DMS53 (cell line): ENCODE measurements around the gene CD7.

Source experiments
- DNase-seq: peaks from one replicate; lab custom pipeline; 2025; lab: John Stamatoyannopoulos, UW

The CD7 gene

GRCh38 chr17:82314727-82315605 is 2.4 kb downstream of the CD7 start:
- no peak for DNase-seq

- DNase-seq, result no peak
These were observed 3.2 kb downstream of the CD7 start for GRCh38 chr17:82314012-82314726.

- DNase-seq, result no peak
These were observed 4.0 kb downstream of the CD7 start for GRCh38 chr17:82313195-82314011.

- DNase-seq, result no peak
These were observed 5.4 kb downstream of the CD7 start for GRCh38 chr17:82311971-82312370.

- no peak for DNase-seq
These were observed 6.5 kb downstream of the CD7 start for GRCh38 chr17:82310877-82311276.

GRCh38 chr17:82309656-82310570 is 7.5 kb downstream of the CD7 start:
- DNase-seq, result no peak

GRCh38 chr17:82305727-82306300 is 11.6 kb downstream of the CD7 start:
- no peak for DNase-seq

GRCh38 chr17:82304826-82305726 is 12.3 kb downstream of the CD7 start:
- DNase-seq, result no peak

GRCh38 chr17:82303944-82304808 is 13.2 kb downstream of the CD7 start:
- DNase-seq, result no peak

GRCh38 chr17:82302991-82303943 is 14.1 kb downstream of the CD7 start:
- no peak for DNase-seq

- DNase-seq, result no peak
These were observed 14.8 kb downstream of the CD7 start for GRCh38 chr17:82302568-82302963.

GRCh38 chr17:82301916-82302567 is 15.4 kb downstream of the CD7 start:
- no peak for DNase-seq

GRCh38 chr17:82301300-82301915 is 16.0 kb downstream of the CD7 start:
- no peak for DNase-seq

GRCh38 chr17:82300707-82301270 is 16.6 kb downstream of the CD7 start:
- DNase-seq, result peak; percentile 89

GRCh38 chr17:82300228-82300627 is 17.2 kb downstream of the CD7 start:
- no peak for DNase-seq

GRCh38 chr17:82299452-82299851 is 18.0 kb downstream of the CD7 start:
- DNase-seq, result no peak
